HL-60 (cell line): Measurements from ENCODE around the gene GRM4.

Experiments
- DNase-seq, 2 experiments: peaks; one replicate each; pipeline ENCODE4 v3.0.0-alpha.2; 2010 to 2020; ENCODE audit warnings: low read depth in 1 of 2, low spot score in 1 of 2
- H3K27ac ChIP-seq: fragments of 250-450 bp; sonication (Bioruptor Pico); replicated peaks from 2 replicates; pipeline ENCODE4 v1.5.1; 2020; ENCODE audit warnings: mild to moderate bottlenecking, moderate library complexity
- H3K27me3 ChIP-seq: fragments of 250-450 bp; sonication (Bioruptor Pico); 2 replicates; pipeline ENCODE4 v1.5.1; 2021; ENCODE audit warnings: mild to moderate bottlenecking, moderate library complexity; ENCODE audit not compliant: insufficient read depth, poor library complexity, severe bottlenecking
- H3K4me3 ChIP-seq: replicated peaks from 2 replicates; pipeline ENCODE4 v1.5.1; 2011; ENCODE audit warnings: mild to moderate bottlenecking, control low read depth, low read length; ENCODE audit not compliant: insufficient read depth
- GABPA ChIP-seq: IDR thresholded peaks from 2 replicates; pipeline ENCODE4 v1.6.1; 2012; ENCODE audit warnings: low read depth
- POLR2AphosphoS5 ChIP-seq: IDR thresholded peaks from 2 replicates; pipeline ENCODE4 v1.6.1; 2012; ENCODE audit warnings: low read depth
- REST ChIP-seq: IDR thresholded peaks from 2 replicates; pipeline ENCODE4 v1.6.1; 2012; ENCODE audit warnings: low read depth; ENCODE audit not compliant: insufficient replicate concordance
- SPI1 ChIP-seq: IDR thresholded peaks from 2 replicates; pipeline ENCODE4 v1.6.1; 2012; ENCODE audit warnings: low read depth, mild to moderate bottlenecking, borderline replicate concordance
- TF ChIP-seq, protein P1 (sequence below): IDR thresholded peaks from one replicate; pipeline ENCODE4 v1.5.1; 2011; ENCODE audit warnings: low read length, control low read depth, inconsistent platforms; ENCODE audit not compliant: insufficient read depth

GRM4 gene

GRCh38 chr6:33989016-33989854 is 156.7 kb downstream of the GRM4 start:
- TF ChIP-seq POLR2AphosphoS5 (no peak), GABPA (no peak), SPI1 (no peak), REST (no peak)
- TF ChIP-seq, protein P1, sequence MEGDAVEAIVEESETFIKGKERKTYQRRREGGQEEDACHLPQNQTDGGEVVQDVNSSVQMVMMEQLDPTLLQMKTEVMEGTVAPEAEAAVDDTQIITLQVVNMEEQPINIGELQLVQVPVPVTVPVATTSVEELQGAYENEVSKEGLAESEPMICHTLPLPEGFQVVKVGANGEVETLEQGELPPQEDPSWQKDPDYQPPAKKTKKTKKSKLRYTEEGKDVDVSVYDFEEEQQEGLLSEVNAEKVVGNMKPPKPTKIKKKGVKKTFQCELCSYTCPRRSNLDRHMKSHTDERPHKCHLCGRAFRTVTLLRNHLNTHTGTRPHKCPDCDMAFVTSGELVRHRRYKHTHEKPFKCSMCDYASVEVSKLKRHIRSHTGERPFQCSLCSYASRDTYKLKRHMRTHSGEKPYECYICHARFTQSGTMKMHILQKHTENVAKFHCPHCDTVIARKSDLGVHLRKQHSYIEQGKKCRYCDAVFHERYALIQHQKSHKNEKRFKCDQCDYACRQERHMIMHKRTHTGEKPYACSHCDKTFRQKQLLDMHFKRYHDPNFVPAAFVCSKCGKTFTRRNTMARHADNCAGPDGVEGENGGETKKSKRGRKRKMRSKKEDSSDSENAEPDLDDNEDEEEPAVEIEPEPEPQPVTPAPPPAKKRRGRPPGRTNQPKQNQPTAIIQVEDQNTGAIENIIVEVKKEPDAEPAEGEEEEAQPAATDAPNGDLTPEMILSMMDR, result no peak
- Histone ChIP-seq H3K4me3 (no peak overlapping the region), H3K27ac (no peak overlapping the region), H3K27me3 (no peaks in the 10 kb centered on the region)
- no peak for DNase-seq

- Histone ChIP-seq H3K4me3 (no peak overlapping the region), H3K27me3 (no peaks in the 10 kb centered on the region), H3K27ac (no peak overlapping the region)
- TF ChIP-seq, protein P1, result no peak
- no peak for DNase-seq
These were observed 157.5 kb downstream of the GRM4 start for GRCh38 chr6:33988121-33989015.

DNA sequence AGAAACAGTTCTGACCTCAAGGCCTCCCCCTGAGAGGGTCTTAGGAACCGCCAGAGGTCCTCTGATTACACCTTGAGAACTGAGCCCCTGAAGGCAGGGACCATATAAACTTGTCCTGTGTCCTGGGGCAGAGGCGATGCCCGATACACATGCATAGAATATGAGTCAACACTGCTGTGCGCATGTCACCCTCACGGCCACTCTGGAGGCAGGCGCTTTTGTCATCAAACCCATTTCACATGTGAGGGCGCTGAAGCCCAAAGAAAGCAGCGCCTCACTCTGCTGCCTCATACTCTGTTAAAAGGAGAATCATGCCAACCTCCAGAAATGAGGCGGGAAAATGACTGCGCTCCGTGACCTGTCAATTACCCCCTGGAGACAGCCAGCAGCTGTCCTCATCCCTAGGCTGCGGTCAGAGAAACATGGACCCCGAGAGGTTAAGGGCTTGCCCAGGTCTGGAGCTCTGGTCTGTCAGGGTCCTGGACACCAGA is 158.3 kb downstream of the GRM4 start:
- DNase-seq, result no peak
- TF ChIP-seq, protein P1, result no peak
- TF ChIP-seq POLR2AphosphoS5, result no peak
- no peak for TF ChIP-seq GABPA
- TF ChIP-seq SPI1, result no peak
- no peak for TF ChIP-seq REST
- Histone ChIP-seq H3K27ac (no peak overlapping the region), H3K27me3 (no peaks in the 10 kb centered on the region), H3K4me3 (no peak overlapping the region)
